ENCODE data around the gene GOLGA3.
"Not testable (repeated sequence)": the region's sequence is repeated elsewhere in the genome, so short reads cannot be mapped to it uniquely, and the experiment has no call there.

Gene GOLGA3

GRCh38 chr12:132753670-132754069 lies 75.0 kb downstream of the GOLGA3 start:
- not testable (repeated sequence) for DNase-seq (ENCODE audit: low read depth)

- no peak for DNase-seq (ENCODE audit: low read depth)
Observed at GRCh38 chr12:132748319-132748718, 80.3 kb downstream of the GOLGA3 start.

GRCh38 chr12:132747896-132748295 lies 80.8 kb downstream of the GOLGA3 start:
- no peak for DNase-seq (ENCODE audit: low read depth)

- DNase-seq (ENCODE audit: low read depth), result no peak
Observed at GRCh38 chr12:132747395-132747794, 81.3 kb downstream of the GOLGA3 start.

- DNase-seq (ENCODE audit: low read depth), result no peak
Observed at GRCh38 chr12:132746613-132747012, 82.1 kb downstream of the GOLGA3 start.

GRCh38 chr12:132743831-132744230 lies 84.8 kb downstream of the GOLGA3 start:
- DNase-seq (ENCODE audit: low read depth), result no peak

- no peak for DNase-seq (ENCODE audit: low read depth)
Observed at GRCh38 chr12:132741620-132742019, 87.0 kb downstream of the GOLGA3 start.

GRCh38 chr12:132740652-132741051 lies 88.0 kb downstream of the GOLGA3 start:
- DNase-seq (ENCODE audit: low read depth), result no peak

- no peak for DNase-seq (ENCODE audit: low read depth)
Observed at GRCh38 chr12:132740313-132740646, 88.4 kb downstream of the GOLGA3 start.

- no peak for DNase-seq (ENCODE audit: low read depth)
Observed at GRCh38 chr12:132739600-132740312, 88.9 kb downstream of the GOLGA3 start.

GRCh38 chr12:132736913-132737312 lies 91.8 kb downstream of the GOLGA3 start:
- DNase-seq (ENCODE audit: low read depth), result no peak

- DNase-seq (ENCODE audit: low read depth), result no peak
Observed at GRCh38 chr12:132736378-132736777, 92.3 kb downstream of the GOLGA3 start.

GRCh38 chr12:132735496-132735895 lies 93.2 kb downstream of the GOLGA3 start:
- DNase-seq (ENCODE audit: low read depth), result no peak

GRCh38 chr12:132734206-132734605 lies 94.5 kb downstream of the GOLGA3 start:
- DNase-seq (ENCODE audit: low read depth), result no peak

GRCh38 chr12:132731574-132731973 lies 97.1 kb downstream of the GOLGA3 start:
- DNase-seq (ENCODE audit: low read depth), result no peak

GRCh38 chr12:132730353-132730752 lies 98.3 kb downstream of the GOLGA3 start:
- DNase-seq (ENCODE audit: low read depth), result no peak

- DNase-seq (ENCODE audit: low read depth), result no peak
Observed at GRCh38 chr12:132729541-132730320, 98.9 kb downstream of the GOLGA3 start.

GRCh38 chr12:132728502-132728901 lies 100.2 kb downstream of the GOLGA3 start:
- DNase-seq (ENCODE audit: low read depth), result no peak

GRCh38 chr12:132727091-132727794 lies 101.4 kb downstream of the GOLGA3 start:
- DNase-seq (ENCODE audit: low read depth), result no peak

GRCh38 chr12:132726386-132726785 lies 102.3 kb downstream of the GOLGA3 start:
- no peak for DNase-seq (ENCODE audit: low read depth)

- no peak for DNase-seq (ENCODE audit: low read depth)
Observed at GRCh38 chr12:132724506-132725241, 104.0 kb downstream of the GOLGA3 start.

- no peak for DNase-seq (ENCODE audit: low read depth)
Observed at GRCh38 chr12:132723764-132724140, 104.9 kb downstream of the GOLGA3 start.

All from activated T-helper 1 cell treated with Interleukin-2 at 50 U/mL for 16 hours (primary cell).